BLaER1 (cell line): ENCODE measurements around the gene VPS4B.

Experiments used
- H3K27ac ChIP-seq: shearing (Covaris generic); formaldehyde crosslinking; 2 replicates; pipeline ENCODE4 v1.8.1; 2022
- H3K27me3 ChIP-seq: shearing (Covaris generic); formaldehyde crosslinking; 2 replicates; pipeline ENCODE4 v1.8.1; 2022
- H3K36me3 ChIP-seq: shearing (Covaris generic); formaldehyde crosslinking; 2 replicates; pipeline ENCODE4 v1.8.1; 2022
- H3K4me1 ChIP-seq: shearing (Covaris generic); formaldehyde crosslinking; 2 replicates; pipeline ENCODE4 v1.8.1; 2022
- H3K4me2 ChIP-seq: shearing (Covaris generic); formaldehyde crosslinking; 2 replicates; pipeline ENCODE4 v1.8.1; 2022
- H3K4me3 ChIP-seq: shearing (Covaris generic); formaldehyde crosslinking; 2 replicates; pipeline ENCODE4 v1.8.1; 2022
- H3K9ac ChIP-seq: shearing (Covaris generic); formaldehyde crosslinking; 2 replicates; pipeline ENCODE4 v1.8.1; 2022
- H3K9me3 ChIP-seq: shearing (Covaris generic); formaldehyde crosslinking; 2 replicates; pipeline ENCODE4 v1.8.1; 2022
- H4K20me1 ChIP-seq: shearing (Covaris generic); formaldehyde crosslinking; 2 replicates; pipeline ENCODE4 v1.8.1; 2022
- Cebpa-rat ChIP-seq: shearing (Covaris generic); IDR thresholded peaks from 2 replicates; pipeline ENCODE4 v1.8.1; 2022

The VPS4B gene

GRCh38 chr18:63433334-63433866 lies 11.1 kb upstream of the VPS4B start:
- TF ChIP-seq Cebpa-rat, result no peak
- Histone ChIP-seq H3K36me3 (no peaks in the 10 kb centered on the region), H3K27me3 (no peaks in the 10 kb centered on the region), H3K4me2 (no peak overlapping the region), H4K20me1 (no peaks in the 10 kb centered on the region), H3K4me1 (no peaks in the 10 kb centered on the region), H3K27ac (no peak overlapping the region), H3K9me3 (no peaks in the 10 kb centered on the region), H3K4me3 (no peak overlapping the region), H3K9ac (no peak overlapping the region)

GRCh38 chr18:63431180-63431579 lies 8.9 kb upstream of the VPS4B start:
- no peaks in the 10 kb centered on the region for H3K9me3 ChIP-seq
- no peak overlapping the region for H3K9ac ChIP-seq
- H3K27ac ChIP-seq, result no peak overlapping the region
- H3K27me3 ChIP-seq, result no peaks in the 10 kb centered on the region
- H3K4me1 ChIP-seq, result no peaks in the 10 kb centered on the region
- H3K36me3 ChIP-seq, result no peaks in the 10 kb centered on the region
- H4K20me1 ChIP-seq, result no peaks in the 10 kb centered on the region
- no peak overlapping the region for H3K4me3 ChIP-seq
- TF ChIP-seq Cebpa-rat, result no peak
- no peak overlapping the region for H3K4me2 ChIP-seq

- Histone ChIP-seq H3K4me1 (no peaks in the 10 kb centered on the region), H3K4me2 (no peak overlapping the region), H4K20me1 (no peaks in the 10 kb centered on the region), H3K36me3 (no peaks in the 10 kb centered on the region), H3K4me3 (no peak overlapping the region), H3K9me3 (no peaks in the 10 kb centered on the region), H3K27me3 (no peaks in the 10 kb centered on the region), H3K27ac (no peak overlapping the region), H3K9ac (no peak overlapping the region)
- TF ChIP-seq Cebpa-rat, result no peak
Measured at GRCh38 chr18:63430526-63430925, 8.2 kb upstream of the VPS4B start.

- Histone ChIP-seq H3K9ac (no peak overlapping the region), H3K27me3 (no peaks in the 10 kb centered on the region), H3K36me3 (no peaks in the 10 kb centered on the region), H3K4me2 (no peak overlapping the region), H3K9me3 (no peaks in the 10 kb centered on the region), H3K4me3 (no peak overlapping the region), H3K4me1 (0 out of 2 replicates have a peak, but pooled peaks cover 7% of the 10 kb centered on the region), H4K20me1 (no peaks in the 10 kb centered on the region), H3K27ac (no peak overlapping the region)
- no peak for TF ChIP-seq Cebpa-rat
Measured at GRCh38 chr18:63427558-63427957, 5.3 kb upstream of the VPS4B start.

- peak overlapping the region; percentile 88 for H3K9ac ChIP-seq
- TF ChIP-seq Cebpa-rat, result no peak
- peaks cover 36% of the 10 kb centered on the region for H4K20me1 ChIP-seq
- H3K36me3 ChIP-seq, result peaks cover 29% of the 10 kb centered on the region
- H3K4me2 ChIP-seq, result peak overlapping the region; percentile 89
- no peaks in the 10 kb centered on the region for H3K27me3 ChIP-seq
- H3K27ac ChIP-seq, result peak overlapping the region; percentile 90
- peak overlapping the region; percentile 86 for H3K4me3 ChIP-seq
- peaks cover 26% of the 10 kb centered on the region for H3K4me1 ChIP-seq
- H3K9me3 ChIP-seq, result no peaks in the 10 kb centered on the region
Measured at GRCh38 chr18:63422864-63423304, 608 bp upstream of the VPS4B start.

GRCh38 chr18:63421514-63421913 lies 762 bp downstream of the VPS4B start:
- Histone ChIP-seq H3K4me2 (peak overlapping the region; percentile 78), H3K27me3 (no peaks in the 10 kb centered on the region), H4K20me1 (peaks cover 49% of the 10 kb centered on the region), H3K4me1 (peaks cover 26% of the 10 kb centered on the region), H3K9ac (peak overlapping the region; percentile 88), H3K4me3 (peak overlapping the region; percentile 86), H3K36me3 (peaks cover 43% of the 10 kb centered on the region), H3K27ac (peak overlapping the region; percentile 90), H3K9me3 (no peaks in the 10 kb centered on the region)
- no peak for TF ChIP-seq Cebpa-rat

- Histone ChIP-seq H3K27me3 (no peaks in the 10 kb centered on the region), H4K20me1 (peaks cover 96% of the 10 kb centered on the region), H3K9ac (no peak overlapping the region), H3K4me2 (no peak overlapping the region), H3K27ac (no peak overlapping the region), H3K4me1 (no peaks in the 10 kb centered on the region), H3K4me3 (no peak overlapping the region), H3K36me3 (peaks cover 87% of the 10 kb centered on the region), H3K9me3 (no peaks in the 10 kb centered on the region)
- TF ChIP-seq Cebpa-rat, result no peak
Measured at GRCh38 chr18:63412953-63413352, 9.3 kb downstream of the VPS4B start.

- Histone ChIP-seq H4K20me1 (peaks cover 96% of the 10 kb centered on the region), H3K9me3 (no peaks in the 10 kb centered on the region), H3K4me1 (no peaks in the 10 kb centered on the region), H3K4me3 (no peak overlapping the region), H3K4me2 (no peak overlapping the region), H3K36me3 (peaks cover 87% of the 10 kb centered on the region), H3K27ac (no peak overlapping the region), H3K27me3 (no peaks in the 10 kb centered on the region), H3K9ac (no peak overlapping the region)
- TF ChIP-seq Cebpa-rat, result no peak
Measured at GRCh38 chr18:63410792-63411191, 11.5 kb downstream of the VPS4B start.

GRCh38 chr18:63409301-63409700 lies 13.0 kb downstream of the VPS4B start:
- H3K36me3 ChIP-seq, result peaks cover 79% of the 10 kb centered on the region

GRCh38 chr18:63407734-63408133 lies 14.5 kb downstream of the VPS4B start:
- Histone ChIP-seq H3K9ac (no peak overlapping the region), H3K9me3 (no peaks in the 10 kb centered on the region), H3K4me1 (no peaks in the 10 kb centered on the region), H3K27me3 (no peaks in the 10 kb centered on the region), H4K20me1 (peaks cover 70% of the 10 kb centered on the region), H3K36me3 (peaks cover 80% of the 10 kb centered on the region), H3K4me3 (no peak overlapping the region), H3K4me2 (no peak overlapping the region), H3K27ac (no peak overlapping the region)
- TF ChIP-seq Cebpa-rat, result no peak

More at GRCh38 chr18:63409301-63409700, 13.0 kb downstream of the VPS4B start:
- Histone ChIP-seq H3K9ac (no peak overlapping the region), H3K4me3 (no peak overlapping the region), H3K27me3 (no peaks in the 10 kb centered on the region), H3K27ac (no peak overlapping the region), H3K4me2 (no peak overlapping the region), H4K20me1 (peaks cover 85% of the 10 kb centered on the region), H3K9me3 (no peaks in the 10 kb centered on the region), H3K4me1 (no peaks in the 10 kb centered on the region)
- TF ChIP-seq Cebpa-rat, result no peak

- Histone ChIP-seq H3K4me2 (no peak overlapping the region), H3K27me3 (no peaks in the 10 kb centered on the region), H3K4me3 (no peak overlapping the region), H3K27ac (no peak overlapping the region), H3K9ac (no peak overlapping the region), H3K4me1 (no peaks in the 10 kb centered on the region), H3K9me3 (no peaks in the 10 kb centered on the region), H4K20me1 (peaks cover 54% of the 10 kb centered on the region), H3K36me3 (peaks cover 93% of the 10 kb centered on the region)
- no peak for TF ChIP-seq Cebpa-rat
Measured at GRCh38 chr18:63405986-63406385, 16.3 kb downstream of the VPS4B start.
